HL-60/S4 (cell line): ENCODE data around the gene AIG1.

Experiments used
- in situ Hi-C: fragments of 300-500 bp; cut with MboI; formaldehyde crosslinking; loops from 2 replicates; pipeline ENCODE4 v1.14.3; 2022; ENCODE audit warnings: low sequenced_read_pairs

AIG1 gene

GRCh38 chr6:143349530-143349929, 288.8 kb downstream of the AIG1 start:
- in situ Hi-C loops, result no loop called here

GRCh38 chr6:143356101-143356880, 295.6 kb downstream of the AIG1 start:
- in situ Hi-C loops, result no loop called here

- in situ Hi-C loops, result no loop called here
Observed at GRCh38 chr6:143357152-143357551, 296.5 kb downstream of the AIG1 start.

- in situ Hi-C loops, result no loop called here
Observed at GRCh38 chr6:143357561-143358255, 297.0 kb downstream of the AIG1 start.

- in situ Hi-C loops, result no loop called here
Observed at GRCh38 chr6:143361536-143362191, 301.0 kb downstream of the AIG1 start.

GRCh38 chr6:143362192-143362558, 301.5 kb downstream of the AIG1 start:
- in situ Hi-C loops, result no loop called here

- in situ Hi-C loops, result no loop called here
Observed at GRCh38 chr6:143363299-143363698, 302.6 kb downstream of the AIG1 start.

- in situ Hi-C loops, result no loop called here
Observed at GRCh38 chr6:143368426-143368825, 307.7 kb downstream of the AIG1 start.

- in situ Hi-C loops, result no loop called here
Observed at GRCh38 chr6:143369971-143370370, 309.3 kb downstream of the AIG1 start.

GRCh38 chr6:143370812-143371370, 310.2 kb downstream of the AIG1 start:
- in situ Hi-C loops, result no loop called here

GRCh38 chr6:143372199-143372882, 311.7 kb downstream of the AIG1 start:
- in situ Hi-C loops, result no loop called here

GRCh38 chr6:143374014-143374413, 313.3 kb downstream of the AIG1 start:
- in situ Hi-C loops, result no loop called here

GRCh38 chr6:143375022-143375585, 314.4 kb downstream of the AIG1 start:
- in situ Hi-C loops, result no loop called here

- in situ Hi-C loops, result no loop called here
Observed at GRCh38 chr6:143376375-143376774, 315.7 kb downstream of the AIG1 start.

GRCh38 chr6:143376861-143377260, 316.2 kb downstream of the AIG1 start:
- in situ Hi-C loops, result no loop called here

GRCh38 chr6:143385636-143386035, 324.9 kb downstream of the AIG1 start:
- in situ Hi-C loops, result no loop called here

- in situ Hi-C loops, result no loop called here
Observed at GRCh38 chr6:143390278-143390677, 329.6 kb downstream of the AIG1 start.
